ENCODE results near the gene PAMR1. TPM values are rescaled to one million over a fixed set of nuclear protein-coding genes. Genes with fewer than 3 reads are reported as not detected.
"Not testable (repeated sequence)": the region's sequence is repeated elsewhere in the genome, so short reads cannot be mapped to it uniquely, and the experiment has no call there.

The PAMR1 gene
- polyA plus RNA-seq, 1 donor: 4.3 TPM

DNA sequence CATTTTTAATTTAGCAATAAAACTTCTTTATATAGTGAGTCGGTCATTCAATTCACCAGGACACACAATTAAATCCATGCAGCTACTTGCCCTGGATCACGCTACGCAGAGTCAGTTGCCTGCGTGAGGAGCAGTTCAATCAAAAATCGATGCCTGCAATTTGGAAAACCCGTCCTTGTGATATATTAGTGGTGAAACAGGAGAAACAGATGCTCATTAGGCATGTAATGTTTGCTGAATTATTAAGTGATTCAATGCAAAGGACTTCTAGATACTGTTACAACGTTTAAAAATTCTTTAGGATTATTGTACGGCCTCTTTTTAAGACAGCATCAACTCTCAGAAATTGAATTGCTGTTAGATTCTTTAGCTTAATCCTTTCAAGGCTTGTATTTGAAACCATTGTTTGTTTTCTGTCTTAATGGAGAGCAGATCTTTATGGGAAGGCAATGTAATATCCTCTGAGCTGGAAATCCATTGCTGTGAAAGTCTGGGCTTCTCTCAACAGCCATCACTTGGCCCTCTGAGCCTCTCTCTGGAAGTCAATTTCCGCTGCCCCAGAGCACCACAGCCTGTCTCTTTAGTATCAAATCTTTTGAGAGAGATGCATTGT is 20.1 kb upstream of the PAMR1 start:
- no peak for DNase-seq

DNA sequence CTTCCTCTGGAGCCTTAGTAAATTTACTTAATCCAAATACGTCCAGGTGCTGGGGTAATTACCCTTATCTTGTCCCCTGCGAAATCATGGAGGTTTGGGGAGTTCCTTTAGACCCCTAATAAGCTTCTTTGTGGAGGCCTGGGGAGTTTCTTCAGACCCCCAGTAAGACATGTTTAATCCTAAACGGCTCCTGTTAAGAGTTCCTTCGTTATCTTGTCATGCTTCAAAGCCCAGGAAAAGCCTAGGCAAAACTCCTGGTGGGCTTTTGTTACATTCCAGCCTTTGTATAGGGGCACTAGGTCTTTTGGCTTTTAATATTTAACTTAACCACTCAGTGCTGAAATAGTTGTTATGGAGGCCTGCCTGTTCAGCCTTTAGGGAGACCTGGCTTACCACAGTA is 18.1 kb upstream of the PAMR1 start:
- DNase-seq: no peak

DNA sequence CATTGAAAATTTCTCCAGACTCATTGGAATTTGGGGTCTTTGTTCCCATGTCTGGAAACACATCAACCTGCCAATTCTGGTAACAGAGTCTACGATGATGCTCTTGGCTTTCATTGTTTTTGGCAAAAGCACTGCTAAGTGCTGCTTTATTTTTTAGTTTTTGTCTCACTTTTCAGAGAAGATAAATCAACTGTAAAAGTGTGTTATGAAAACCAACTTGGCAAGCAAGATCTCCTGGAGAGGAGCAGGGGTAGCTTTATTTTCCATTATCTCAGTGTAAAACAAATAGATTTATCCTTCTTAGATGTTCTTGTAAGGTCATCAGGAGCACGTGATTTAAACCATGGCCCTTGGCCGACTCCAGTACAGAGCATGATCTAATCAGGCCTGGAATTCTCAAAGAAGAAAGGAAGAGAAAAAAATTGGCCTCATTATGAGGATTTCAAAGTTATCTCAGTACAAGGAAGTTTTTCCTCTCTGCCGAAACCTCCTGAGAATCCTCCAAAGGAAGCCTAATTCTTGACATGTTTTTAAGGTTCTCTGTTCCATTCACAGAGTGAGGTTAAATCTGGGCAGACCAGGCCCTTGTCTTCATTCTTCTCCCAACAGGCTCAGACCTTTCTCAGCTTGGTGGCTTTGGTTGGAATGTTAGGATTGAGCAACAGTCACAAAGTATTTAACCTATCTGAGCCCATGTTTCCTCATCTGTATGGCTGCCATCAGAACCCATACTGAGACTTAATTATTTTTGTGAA is 16.4 kb upstream of the PAMR1 start:
- no peak for DNase-seq

DNA sequence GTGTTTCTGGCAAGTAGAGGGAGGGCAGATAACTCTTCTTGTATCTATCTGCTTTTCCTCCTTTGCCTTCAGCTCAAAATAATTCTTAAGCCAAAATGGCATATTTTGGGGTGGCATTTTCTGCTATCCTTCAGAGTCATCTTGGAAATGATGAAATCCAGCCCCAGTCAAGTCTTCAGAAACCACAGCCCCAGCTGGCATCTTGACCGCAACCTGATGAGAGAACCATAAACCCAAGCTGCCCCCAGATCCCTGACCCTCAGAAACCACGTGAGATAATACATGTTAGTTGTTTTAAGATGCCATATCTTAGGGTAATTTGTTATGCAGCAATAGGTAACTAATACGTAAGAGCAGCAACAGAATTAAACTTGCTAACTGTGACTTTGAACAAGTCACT is 15.1 kb upstream of the PAMR1 start:
- DNase-seq: no peak

DNA sequence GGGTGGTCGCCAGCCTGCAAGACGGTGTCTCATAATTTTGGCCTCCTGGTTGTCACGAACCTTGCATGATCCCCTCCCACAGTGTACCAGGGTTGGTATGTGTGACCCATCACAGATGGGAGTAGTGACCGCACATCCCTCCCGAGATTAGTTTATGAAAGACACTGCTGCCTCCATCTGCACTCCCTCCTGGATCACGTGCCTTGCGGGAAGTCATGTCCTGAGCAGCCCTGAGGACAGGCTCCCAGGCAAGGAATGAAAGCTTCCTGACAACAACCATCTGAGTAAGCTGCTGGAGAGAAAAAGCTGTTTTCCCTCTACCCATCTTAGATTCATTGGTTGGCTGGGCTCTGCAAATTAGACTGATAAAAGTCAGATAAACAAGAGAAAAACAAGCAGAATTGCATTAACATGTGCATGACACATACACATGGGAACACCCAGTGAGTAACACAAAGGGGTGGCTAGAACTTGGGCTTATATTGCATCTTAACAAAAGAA is 14.4 kb upstream of the PAMR1 start:
- no peak for DNase-seq

DNA sequence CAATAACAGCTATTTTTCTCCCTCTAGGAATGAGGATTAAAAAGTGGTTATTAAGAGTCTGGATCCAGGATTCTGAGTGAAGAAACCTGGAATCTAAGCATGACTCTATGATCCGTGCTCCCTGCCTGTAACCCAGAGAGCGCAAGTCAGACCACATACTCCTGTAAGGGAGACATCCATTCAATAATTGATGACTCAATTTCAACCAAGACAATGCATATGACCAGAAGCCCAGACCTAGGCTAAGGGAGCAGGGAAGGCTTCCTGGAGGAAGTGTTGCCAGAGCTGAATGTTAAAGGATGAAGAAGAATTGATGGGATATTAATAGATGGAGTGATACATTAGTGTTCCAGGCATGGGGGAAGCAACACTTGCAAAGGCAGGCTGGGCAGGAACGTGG is 13.8 kb upstream of the PAMR1 start:
- no peak for DNase-seq

DNA sequence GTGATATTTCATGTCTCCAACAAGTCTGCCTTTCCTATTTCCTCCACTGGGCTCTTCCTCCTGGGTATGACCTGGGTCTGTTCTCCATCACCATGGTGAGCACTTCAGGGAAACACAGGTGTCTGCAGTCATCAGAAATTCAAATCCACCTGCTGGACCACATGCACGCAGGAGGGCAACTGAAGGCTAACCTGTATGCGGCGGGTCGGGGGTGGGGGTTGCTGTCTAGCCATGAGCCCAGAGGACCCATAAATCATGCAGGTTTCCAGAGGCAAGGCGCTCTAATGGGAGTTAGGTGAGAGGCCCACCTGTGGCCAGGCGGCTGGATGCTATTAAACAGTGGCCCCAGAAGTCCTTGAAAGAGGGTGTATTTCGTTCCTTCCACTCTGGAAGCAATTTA is 11.1 kb upstream of the PAMR1 start:
- no peak for DNase-seq

DNA sequence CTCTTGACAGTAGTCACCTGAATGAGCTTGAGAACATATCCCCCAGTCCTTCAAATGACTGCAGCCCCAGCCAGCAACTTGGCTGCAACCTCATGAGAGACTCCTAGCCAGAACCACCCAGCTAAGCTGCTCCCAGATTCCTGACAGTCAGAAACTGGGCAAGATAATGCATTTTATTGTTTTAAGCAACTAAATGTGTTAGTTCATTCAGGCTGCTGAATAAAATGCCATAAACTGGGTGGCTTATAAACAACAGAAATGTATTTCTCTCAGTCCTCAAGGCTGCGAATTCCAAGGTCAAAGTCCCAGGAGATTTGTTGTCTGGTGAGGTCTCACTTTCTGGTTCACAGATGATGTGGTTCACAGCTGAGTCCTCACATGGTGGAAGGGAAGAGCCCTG is 5.8 kb upstream of the PAMR1 start:
- no peak for DNase-seq

DNA sequence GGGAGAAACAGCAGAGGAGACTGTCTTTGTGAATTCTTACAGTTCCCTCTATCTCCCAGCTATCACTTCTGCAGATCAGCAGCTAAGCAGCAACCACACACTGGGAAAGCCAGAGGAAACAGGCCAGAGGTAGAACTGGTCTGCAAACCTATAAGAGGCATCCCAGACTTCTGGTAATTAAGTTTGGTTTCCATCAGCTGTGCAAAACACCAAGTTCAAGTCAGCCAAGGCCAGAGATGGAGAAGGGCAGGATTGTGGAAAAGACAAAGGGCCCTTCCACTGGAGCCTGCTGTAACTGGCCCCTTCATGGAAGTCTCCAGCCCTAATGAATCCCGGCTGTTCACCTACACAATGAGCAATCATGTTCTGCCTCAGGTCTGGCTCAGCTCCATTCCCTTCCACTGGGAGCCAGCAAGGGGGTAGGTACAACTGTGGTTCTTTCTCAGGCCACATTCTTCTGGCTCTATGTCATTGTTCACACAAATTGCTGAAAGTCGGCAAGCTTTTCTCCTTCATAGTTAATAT is 4.6 kb upstream of the PAMR1 start:
- no peak for DNase-seq

DNA sequence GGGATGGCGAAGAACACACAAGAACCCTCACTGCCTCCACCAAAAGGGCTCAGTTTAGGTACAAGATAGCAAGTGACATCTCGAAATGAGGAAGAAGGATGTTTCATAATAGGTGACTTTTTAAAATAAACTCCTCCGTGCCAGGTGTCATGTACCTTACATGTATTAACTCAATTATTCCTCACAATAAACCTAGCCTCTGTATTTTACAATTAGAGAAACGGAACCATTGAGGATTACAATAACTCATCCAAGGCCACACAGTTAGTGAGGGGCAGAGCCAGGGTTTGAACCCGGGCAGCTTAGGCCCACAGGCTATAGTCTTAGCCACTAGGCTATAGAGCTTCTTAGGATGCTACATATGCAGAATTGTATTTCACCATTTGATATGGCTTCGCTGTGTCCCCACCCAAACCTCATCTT is 965 bp upstream of the PAMR1 start:
- DNase-seq: no peak

DNA sequence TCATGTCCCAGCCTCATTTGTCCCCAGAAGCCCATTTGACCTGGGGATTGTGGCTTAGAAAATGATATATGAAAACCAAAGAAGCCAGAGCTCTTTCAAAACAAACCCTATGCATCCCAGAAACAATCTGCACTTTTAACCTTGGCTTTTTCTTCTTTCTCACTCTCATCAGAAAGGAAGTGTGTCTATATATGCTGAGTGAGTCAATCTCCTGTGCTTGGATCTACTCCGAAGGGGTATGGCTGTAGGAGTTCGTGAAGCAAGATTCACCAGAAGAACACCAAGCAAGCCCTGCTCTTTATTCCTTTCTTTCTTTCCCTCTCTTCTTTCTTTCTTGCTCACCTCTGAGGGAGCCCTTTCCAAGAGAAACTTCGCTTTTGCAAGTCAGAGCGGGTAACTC is 636 bp downstream of the PAMR1 start:
- no peak for DNase-seq

DNA sequence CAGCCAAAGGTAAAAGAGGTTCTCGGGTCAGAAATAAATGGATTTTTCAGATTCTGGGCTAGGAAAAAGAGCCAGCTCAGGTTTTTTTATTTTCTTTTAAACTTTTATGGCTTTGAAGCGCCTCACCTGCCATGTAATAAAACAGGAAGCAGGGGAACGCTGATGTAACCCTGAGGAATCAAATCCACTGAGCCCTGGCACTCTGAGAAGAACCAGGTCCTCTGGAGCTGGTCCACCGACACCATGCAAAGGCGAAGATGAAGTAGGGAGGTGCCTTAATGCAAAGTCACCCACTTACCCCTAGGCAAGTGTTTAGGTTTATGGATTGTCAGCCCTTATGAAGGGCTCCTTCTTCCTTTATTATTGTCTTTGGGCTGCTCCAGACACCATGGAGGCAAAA is 1.6 kb downstream of the PAMR1 start:
- DNase-seq: no peak

DNA sequence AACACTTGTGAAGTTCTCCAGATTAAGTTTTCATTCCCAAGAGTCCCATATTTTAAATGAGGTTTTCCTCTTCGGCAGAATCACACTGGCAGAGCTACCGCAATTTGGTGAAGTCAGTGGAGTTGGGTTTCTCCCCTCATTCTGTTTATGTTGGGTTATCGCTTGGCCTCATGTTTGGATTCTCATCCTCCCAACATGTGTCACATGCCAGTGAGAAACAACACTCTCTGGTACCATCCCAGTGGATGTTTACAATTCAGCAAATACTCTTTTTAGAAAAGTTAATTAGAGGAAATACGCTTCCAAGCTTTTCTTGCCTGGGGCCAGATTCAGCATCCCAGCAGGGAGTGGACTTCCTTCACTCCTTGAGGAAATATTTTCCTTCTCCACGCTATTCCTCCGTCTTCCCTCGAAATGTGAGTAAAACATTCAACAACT is 2.1 kb downstream of the PAMR1 start:
- DNase-seq: no peak

DNA sequence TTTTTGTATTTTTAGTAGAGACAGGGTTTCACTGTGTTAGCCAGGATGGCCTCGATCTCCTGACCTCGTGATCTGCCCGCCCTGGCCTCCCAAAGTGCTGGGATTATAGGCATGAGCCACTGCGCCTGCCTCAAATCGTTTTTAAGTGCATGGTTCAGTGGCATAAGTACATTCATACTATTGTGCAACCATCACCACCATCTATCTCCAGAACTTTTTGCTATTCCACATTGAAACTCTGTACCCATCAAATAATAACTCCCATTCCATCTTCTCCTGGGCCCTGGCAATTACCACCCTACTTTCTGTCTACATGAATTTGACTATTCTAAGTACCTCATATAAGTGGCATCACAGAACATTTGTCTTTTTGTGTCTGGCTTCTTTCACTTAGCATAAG is 3.3 kb downstream of the PAMR1 start:
- DNase-seq: not testable (repeated sequence)

DNA sequence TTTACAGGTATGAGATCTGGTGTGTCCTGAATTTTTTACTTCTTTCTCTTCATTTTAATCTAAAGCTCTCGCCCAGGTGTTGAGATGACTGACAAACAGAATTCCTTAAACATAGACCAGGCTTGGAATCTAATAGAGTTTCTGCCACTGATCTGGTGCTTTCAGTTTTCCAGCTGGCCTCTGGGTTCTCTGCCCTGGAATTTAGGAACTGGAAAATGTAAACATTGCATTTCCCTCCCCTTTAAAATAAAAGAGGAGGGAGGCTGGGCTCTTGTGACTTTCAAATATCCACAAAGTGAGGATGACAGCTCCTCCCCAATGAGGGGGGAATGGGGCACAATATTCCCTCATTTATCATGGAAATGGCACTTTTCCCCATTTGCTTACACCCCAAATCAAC is 5.0 kb downstream of the PAMR1 start:
- no peak for DNase-seq

DNA sequence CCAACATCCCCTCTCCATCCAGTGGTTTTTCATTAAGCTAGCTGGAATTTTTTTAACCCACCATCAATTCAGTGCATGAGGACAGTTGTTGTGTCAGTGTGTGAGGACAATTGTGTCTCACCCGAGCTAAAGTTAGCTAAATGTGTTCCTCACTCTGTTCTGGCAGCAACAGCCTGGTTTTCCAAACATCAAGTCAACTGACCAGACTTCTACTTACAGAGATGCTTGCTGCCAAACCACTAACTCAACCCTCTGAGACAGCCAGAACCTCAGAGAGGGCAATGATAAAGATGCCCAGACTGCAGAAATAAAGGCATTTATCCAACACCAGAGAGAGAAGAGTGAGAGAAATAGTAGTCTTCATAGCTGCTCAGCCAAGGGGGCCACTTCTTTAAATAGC is 6.7 kb downstream of the PAMR1 start:
- no peak for DNase-seq

DNA sequence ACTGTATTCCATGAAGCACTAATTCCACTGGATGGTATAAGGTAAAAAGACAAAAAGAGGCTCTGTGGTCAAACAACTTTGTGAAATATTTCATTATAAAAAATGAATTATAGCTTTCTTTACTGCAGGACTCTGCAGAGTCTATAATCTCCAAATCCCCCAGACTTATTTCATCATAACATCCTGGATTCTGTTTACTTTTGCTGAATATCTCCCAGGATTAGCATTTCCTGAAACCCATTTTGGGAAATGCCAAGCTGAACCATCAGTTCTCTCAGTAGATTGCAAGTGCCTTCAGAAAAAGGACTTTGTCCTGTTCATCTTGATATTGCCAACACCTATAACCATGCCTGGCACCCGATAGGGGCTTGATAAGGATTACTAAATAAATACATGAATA is 7.9 kb downstream of the PAMR1 start:
- no peak for DNase-seq

DNA sequence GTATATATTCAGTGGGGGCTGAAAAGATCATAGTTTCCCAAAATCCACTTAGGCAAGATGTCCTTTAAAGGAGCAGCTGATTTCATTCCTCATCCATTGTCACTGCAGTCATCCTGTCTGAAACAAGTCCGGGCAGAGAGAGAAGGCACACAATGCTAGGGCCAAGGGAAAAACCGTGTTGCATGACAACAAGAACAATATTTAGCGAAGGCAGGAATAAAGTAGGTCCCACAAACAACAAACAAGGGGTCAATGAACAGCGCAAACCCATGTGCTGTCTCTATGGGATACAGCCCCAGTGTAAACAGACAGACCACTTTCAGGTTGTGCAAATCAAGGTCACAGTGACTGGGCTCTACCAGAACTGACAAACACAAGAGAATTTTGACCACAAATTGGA is 9.0 kb downstream of the PAMR1 start:
- no peak for DNase-seq

DNA sequence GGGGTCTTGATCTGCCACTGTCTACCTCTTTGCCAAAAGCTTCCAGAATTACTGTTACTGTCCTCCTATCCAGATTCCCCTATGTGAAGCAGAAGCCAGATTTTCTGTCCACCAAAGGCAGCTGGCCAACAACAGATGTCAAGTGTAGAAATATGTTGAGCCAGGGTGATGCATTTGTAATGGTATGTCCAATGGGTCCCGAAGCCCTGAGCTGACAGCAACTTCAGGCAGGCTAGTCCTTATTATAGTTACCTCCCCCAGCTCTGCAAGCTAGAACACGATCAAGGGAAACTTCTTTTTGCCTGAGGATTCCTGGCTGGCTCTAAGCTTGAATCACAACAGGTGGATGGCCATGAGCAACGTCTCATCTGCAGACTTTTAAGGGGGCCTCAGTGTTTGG is 10.2 kb downstream of the PAMR1 start:
- no peak for DNase-seq

DNA sequence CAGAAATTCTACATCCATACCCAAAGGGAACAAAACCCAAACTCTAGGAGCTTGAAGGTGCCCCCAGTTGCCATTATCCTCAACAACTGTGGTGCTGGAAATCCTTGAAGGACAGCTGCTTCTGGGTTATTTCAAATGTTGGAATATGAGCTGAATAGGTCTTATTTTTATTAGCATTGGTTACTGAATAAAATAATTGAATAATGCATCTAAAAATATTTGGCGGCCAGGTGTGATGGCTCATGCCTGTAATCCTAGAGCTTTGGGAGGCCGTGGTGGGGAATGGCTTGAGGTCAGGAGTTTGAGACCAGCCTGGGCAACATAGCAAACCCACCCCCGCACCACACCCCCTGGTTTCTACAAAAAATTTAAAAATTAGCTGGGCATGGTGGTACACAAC is 10.9 kb downstream of the PAMR1 start:
- no peak for DNase-seq

DNA sequence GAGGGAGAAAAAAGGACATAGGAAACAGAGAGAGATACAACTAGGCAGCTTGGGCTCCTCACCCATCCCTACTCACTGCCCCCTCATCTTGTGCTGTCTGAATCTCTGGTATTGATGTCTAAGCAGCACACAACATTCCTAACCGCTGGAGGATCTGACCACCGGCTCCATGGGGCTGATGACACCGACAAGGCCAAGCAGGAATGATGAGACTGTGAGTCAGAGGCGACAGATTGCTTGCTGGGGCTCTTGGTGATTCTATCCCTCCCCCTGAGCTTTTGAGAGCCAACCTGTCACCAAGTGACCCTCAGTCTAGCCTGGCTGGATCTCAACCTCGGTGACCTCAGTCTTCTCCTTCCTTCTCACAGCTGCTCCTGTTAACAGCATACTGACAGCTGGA is 13.8 kb downstream of the PAMR1 start:
- DNase-seq: no peak

DNA sequence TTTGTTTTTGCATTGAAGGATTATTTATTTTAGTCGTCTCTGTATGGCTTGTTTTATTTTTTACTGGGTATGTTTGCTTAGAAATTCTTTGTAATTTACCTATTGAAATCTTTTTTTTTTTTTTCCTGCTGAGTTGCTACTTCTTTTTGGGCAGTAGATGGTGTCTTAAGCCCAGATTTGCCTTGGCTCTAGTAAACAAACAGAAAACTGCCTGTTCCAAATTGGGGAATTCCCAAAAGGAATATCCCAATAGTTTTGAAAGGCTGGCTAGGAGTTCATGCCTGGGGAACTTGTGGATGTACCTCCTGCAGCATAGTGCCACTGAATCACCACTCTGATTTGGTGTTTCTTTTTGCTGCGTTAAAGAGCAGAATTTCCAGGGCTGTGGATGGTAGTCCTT is 17.7 kb downstream of the PAMR1 start:
- DNase-seq: no peak

DNA sequence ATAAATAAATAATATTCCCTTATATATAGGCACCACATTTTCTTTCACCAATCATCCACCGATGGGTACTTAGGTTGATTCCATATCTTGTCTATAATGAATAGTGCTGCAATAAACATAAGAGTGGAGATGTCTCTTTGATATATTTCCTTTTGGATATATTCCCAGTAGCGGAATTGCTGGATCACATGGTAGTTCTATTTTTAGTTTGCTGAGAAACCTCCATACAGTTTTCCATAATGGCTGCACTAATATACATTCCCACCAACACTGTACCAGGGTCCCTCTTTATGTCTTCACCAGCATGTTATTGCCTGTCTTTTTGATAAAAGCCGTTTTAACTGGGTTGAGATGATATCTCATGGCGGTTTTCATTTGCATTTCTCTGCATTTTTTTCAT is 23.6 kb downstream of the PAMR1 start:
- DNase-seq: no peak

DNA sequence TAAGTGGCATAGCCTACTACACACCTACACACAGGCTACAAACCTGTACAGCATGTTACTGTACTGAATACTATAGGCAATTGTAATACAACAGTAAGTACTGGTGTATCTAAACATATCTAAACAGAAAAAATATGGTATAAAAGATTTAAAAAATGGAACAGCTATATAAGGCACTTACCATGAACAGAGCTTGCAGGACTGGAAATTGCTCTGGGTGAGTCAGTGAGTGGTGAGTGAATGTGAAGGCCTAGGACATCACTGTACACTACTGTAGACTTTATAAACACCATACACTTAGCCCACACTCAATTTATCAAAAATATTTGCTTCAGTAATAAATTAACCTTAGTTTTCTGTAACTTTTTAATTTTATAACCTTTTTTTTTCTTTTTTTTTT is 24.7 kb downstream of the PAMR1 start:
- no peak for DNase-seq
